GM21423 (cell line): ENCODE results near the gene CD82.
"Not testable (repeated sequence)": the region's sequence is repeated elsewhere in the genome, so short reads cannot be mapped to it uniquely, and the experiment has no call there.

ENCODE experiments used
- ATAC-seq: cut with Tn5 transposase; IDR thresholded peaks from one replicate; pipeline ENCODE4 v1.9.1; 2021; ENCODE audit warnings: mild to moderate bottlenecking, moderate library complexity; ENCODE audit not compliant: unreplicated experiment

The CD82 gene

DNA sequence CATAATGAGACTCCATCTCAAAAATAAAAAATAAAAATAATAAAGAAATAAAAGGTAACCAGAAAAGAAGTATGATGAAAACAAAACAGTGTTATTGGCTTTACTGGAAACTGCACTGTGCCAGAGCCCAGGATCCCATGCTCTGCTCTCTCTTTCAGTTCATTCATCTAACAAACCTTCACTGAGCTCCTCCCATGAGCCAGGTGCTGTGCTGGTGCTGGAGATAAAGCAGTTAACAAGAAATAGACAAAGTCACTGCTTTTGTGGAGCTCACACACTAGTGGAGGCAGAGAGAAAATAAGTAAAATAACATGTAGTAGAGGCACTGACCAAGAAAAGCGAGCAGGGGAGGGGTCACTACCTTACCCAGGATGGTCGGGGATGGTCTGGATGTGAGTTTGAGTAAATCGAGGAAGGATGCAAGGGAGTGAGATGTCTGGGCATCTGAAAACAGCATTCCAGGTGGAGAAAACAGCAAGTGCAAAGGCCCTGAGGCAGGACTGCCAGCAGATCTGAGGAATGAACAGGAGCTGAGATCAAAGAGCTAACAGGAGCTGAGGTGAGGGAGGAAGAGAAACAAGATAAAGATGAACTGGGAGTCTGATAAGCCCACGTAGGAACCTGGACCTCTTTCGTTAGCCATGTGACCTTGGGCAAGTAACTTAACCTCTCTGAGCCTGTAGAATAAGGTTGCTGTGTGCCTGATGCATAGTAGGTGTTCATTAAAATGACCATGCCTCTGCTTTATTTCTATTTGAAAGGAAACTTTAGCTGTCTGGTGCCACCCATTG lies 31.3 kb upstream of the CD82 start:
- no peak for ATAC-seq

DNA sequence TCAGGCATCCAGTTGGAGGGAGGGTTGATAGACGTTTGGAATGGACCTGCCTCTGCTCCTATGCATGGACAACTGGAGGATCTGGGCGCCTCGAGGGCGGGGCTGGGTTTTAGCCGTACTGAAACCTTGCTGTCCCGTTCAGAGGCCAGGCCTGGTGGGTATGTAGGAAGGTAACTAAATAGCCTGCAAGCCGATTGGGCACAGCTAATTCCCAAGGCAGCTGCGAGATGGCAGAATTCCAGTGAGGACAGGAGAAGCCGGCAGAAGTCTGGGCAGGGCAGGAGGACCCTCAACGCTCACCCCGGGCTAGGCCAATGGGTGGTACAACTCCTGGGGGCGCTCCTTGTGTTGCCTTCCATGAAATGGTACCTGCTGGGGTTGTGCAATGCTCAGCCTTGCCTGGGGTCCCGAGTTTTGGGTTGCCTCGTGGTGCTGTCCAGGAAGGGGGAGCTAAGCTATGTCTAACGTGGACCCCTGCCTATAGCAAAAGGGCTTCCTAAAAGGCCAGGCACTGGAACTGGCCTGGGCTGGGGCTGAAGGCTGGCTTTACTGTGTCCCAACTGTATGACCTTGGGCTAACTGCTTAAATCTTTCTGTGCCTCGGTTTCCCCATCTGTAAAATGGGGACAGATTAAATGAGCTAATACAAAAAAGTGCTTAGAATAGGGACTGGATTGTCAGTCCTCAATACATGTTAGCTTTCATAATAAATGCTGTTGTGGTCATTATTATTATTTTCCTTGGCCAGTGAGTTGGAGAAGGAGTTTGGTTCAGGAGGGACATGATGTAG lies 30.1 kb upstream of the CD82 start:
- no peak for ATAC-seq

DNA sequence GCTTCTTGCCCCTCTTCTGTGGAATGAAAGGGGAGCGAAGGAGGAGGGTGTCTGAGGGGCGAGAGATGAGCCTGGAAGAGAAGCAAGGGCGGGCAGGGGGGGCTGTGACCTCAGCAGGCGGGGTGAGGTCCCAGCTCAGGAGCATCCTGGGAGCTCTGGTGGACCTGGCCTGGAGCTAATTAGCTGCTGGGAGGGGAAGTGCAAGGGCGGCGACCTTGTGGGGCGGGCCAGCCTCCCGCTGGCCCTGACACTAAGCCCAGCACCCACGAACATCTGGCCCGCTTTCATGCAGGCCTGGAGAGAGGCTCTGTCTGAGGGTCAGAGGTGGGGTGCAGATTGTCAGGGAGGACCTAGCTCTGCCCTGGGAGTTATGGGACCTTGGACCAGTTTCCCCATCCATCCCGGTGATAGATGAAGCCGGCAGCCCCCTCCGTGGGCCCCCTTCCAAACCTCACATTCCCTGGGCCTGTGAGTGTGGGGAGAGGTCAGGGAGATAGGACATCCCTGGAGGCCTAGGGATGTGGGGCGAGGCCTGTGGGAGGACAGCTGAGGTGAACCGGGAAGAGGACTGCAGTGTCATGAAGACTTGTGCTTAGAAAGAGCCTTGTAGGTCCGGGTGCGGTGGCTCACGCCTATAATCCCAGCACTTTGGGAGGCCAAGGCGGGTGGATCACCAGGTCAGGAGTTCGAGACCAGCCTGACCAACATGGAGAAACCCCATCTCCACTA lies 28.5 kb upstream of the CD82 start:
- no peak for ATAC-seq

DNA sequence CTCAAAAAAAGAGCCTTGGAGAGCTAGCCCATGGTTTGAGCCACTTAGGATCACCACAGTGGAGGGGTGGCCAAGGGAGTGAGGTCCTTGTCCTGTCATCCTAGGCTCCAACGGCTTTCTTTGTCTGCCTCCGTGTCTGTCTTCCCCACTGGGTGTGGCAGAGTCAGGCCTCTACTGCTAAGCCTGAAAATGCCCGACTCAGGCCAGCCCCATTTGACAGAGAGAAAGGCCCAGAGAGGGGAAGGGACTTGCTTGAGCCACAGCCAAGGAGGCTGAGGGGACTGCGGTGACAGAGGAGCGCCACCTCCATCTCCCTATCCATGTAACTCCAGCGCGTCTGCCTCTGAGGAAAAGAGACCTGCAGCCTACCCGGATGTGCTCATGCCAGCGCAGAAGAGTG lies 27.8 kb upstream of the CD82 start:
- ATAC-seq = no peak

DNA sequence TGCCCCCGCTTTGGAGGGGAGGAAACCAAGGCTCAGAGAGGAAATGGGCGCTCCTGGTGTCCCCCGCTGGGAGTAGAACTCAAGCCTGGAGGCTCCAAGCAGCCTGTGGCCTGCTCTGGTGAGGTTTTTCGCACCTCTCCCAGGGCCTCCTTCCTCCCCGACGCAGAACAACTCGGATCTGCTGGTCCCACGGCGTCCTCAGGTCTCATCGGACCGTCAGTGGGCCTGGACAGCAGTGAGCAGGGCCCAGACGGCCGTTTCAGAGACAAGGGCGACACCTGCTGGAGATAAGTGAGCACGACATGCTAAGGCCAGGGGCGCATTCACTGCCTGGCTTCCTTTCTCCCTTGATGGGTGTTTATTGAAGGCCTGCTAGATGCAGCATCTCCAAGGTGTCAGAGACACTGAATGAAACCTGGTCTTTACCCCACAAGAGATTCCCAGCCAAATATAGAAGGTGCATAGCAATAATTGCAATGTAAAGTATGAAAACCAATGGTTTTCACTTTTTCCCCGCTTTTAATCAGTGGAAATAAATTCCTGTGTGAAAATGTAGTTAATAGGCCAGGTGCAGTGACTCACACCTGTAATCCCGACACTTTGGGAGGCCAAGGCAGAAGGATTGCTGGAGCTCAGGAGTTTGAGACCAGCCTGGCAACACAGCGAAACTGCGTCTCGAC lies 26.9 kb upstream of the CD82 start:
- no peak for ATAC-seq

DNA sequence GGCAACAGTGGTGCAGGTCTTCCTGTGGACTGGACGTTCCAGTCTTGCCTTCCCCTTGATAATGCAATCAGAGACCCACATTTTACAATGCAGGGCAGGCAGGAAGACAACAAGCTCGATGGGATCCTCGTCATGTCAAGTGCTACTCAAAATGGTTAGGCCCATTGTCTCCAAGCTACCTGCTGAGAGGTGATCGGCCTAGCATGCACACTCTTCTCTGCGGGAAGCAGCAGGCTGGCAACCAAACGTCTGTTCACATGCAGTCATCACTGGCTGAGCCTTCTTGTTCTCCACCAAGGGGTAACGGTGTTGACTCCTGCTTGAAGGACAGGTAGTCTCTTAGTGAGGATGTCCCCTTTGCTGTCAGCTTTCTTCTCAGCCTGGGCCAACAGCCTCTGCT lies 25.5 kb upstream of the CD82 start:
- ATAC-seq = no peak

DNA sequence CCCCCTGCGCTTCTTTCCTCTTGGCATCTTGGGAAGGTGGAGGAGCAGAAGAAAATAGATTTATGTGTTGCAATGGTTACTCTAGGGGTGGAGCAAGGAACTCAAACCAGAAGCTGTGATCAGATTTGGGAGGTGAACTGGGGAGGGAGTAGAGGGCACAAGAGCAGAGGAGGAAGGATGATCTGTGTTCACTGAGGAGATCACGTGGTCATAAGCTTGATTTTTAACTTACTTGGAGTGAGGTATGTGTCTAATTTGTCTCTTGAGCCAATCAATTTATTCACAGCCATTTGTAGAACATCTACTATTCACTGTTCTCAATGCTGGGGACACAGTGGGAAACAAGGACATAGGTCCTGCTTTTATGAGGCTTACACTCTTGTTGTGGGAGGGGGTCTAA lies 24.8 kb upstream of the CD82 start:
- no peak for ATAC-seq

DNA sequence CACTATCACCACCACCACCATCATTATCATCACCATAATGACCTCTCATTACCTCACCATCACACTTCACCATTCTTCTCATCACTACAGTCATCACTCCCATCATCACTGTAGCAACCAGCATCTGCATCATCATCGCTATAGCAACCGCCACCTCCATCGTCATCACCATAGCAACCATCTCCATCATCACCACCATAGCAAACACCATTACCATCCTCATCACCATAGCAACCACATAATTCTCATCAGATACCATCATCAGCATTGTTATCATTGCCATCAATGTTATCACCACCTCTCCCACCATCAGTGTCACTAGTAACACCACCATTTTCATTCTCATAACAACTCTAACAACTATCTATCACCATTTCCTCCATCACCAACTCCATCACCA lies 23.1 kb upstream of the CD82 start:
- ATAC-seq = no peak

DNA sequence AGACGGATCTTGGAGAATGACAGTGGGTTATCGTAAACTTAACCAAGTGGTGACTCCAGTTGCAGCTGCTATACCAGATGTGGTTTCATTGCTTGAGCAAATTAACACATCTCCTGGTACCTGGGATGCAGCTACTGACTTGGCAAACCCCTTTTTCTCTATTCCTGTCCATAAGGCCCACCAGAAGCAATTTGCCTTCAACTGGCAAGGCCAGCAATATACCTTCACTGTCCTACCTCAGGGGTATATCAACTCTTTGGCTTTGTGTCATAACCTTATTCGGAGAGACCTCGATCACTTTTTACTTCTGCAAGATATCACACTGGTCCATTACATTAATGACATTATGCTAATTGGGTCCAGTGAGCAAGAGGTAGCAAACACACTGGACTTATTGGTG lies 18.5 kb upstream of the CD82 start:
- ATAC-seq = not testable (repeated sequence)

DNA sequence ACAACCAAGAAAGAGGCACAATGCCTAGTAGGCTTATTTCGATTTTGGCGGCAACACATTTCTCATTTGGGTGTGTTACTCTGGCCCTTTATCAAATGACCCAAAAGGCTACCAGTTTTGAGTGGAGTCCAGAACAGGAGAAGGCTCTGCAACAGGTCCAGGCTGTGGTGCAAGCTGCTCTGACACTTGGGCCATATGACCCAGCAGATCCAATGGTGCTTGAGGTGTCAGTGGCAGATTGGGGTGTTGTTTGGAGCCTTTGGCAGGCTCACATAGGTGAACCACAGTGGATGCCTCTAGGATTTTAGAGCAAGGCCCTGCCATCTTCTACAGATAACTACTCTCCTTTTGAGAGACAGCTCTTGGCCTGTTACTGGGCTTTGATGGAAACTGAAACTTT lies 17.9 kb upstream of the CD82 start:
- ATAC-seq = not testable (repeated sequence)

DNA sequence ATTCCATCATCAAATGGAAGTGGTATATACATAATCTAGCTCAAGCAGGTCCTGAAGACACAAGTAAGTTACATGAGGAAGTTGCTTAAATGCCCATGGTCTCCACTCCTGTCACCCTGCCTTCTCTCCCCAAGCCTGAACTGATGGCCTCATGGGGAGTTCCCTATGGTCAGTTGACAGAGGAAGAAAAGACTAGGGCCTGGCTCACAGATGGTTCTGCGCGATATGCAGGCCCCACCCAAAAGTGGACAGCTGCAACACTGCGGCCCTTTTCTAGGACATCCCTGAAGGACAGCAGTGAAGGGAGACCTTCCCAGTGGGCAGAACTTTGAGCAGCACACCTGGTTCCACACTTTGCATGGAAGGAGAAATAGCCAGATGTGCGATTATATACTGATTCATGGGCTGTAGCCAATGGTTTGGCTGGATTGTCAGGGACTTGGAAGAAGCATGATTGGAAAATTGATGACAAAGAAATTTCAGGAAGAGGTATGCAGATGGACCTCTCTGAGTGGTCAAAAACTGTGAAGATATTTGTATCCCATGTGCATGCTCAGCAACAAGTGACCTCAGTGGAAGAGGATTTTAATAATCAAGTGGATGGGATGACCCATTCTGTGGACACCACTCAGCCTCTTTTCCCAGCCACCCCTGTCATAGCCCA lies 17.3 kb upstream of the CD82 start:
- ATAC-seq = no peak

DNA sequence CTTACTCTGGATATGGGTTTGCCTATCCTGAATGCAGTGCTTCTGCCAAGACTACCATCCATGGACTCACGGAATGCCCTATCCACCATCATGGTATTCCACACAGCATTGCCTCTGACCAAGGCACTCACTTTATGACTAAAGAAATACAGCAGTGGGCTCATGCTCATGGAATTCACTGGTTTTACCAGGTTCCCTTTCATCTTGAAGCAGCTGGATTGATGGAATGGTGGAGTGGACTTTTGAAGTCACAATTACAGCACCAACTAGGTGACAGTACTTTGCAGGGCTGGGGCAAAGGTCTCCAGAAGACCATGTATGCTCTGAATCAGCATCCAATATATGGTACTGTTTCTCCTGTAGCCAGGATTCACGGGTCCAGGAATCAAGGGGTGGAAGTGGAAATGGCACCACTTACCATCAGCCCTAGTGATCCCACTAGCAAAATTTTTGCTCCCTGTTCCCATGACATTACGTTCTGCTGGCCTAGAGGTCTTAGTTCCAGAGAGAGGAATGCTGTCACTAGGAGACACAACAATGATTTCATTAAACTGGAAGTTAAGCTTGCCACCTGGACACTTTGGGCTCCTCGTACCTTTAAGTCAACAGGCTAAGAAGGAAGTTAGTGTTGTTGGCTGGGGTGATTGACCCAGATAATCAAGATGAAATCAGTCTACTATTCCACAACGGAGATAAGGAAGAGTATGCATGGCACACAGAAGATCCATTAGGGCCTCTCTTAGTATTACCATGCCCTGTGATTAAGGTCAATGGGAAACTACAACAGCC lies 16.3 kb upstream of the CD82 start:
- ATAC-seq = not testable (repeated sequence)

DNA sequence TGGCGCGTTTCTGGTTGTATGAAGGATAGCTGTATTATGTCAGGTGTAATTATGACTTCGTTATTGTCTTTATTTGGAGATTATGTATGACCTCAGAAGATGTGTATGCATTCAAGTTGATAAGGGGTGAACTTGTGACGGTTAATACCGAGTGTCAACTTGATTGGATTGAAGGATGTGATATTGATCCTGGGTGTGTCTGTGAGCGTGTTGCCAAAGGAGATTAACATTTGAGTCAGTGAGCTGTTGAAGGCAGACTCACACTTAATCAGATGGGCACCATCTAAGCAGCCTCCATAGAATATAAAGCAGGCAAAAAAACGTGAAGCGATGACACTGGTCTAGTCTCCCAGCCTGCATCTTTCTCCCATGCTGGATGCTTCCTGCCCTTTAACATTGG lies 15.3 kb upstream of the CD82 start:
- ATAC-seq = no peak

DNA sequence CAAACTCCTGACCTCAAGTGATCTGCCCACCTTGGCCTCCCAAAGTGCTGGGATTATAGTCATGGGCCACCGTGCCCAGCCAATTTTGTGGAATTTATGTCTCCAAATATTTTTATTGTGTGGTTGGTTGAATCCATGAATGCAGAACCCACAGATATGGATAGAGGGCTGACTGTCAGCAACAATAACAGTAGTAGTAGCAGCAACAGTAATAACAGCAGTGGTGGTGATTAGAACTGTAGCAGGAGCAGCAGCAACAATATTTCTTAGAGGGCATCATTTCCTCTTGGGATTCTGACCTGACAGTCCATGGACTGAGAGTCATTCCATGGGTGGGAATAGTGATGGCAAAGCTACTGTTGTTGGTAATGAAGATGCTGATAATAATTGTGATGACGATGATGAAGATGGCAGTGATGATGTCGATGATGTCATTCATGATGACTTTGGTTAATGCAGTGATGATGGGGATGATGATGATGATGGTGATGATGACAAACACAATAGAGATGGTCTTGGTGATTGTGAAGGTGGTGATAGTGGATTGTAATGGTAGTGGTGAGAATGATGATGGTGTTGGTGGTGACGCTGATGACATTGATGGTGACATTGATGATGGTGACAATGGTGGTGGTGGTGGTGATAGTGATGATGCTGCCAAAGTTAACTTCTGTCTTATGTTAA lies 13.9 kb upstream of the CD82 start:
- no peak for ATAC-seq

DNA sequence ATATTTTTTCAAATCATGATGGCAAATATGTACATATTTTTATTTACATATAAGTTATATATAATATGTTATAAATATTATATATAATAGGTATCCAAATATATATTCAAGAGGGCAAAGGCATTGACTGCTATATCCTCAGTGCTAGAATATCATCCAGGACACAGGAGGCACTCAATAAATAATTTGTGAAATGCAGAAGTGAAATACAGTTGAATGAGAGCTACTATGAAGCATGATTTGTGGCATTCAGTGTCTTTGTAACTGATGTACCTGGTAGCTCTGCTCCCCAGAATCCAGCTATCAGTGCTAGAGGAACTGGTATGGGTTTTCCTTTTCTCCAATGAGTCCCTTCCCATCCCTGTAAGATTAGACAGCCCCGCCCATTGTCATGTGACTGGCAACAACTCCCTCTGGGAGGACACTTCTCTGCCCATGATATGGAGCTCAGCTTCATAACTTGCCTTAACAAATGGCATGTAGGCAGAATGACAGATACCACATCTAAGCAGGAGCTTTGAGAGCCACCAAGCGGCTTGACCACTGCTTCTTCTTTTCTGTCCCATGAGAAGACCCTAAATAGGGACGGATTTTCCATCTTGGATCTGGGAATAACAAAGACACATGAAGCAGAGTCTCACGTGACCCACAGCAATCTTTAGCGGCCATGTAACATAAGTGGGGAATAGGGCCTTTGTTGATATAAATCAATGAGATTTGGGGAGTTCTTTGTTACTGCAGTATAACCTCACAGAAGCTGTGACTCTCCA lies 10.2 kb upstream of the CD82 start:
- ATAC-seq = no peak

DNA sequence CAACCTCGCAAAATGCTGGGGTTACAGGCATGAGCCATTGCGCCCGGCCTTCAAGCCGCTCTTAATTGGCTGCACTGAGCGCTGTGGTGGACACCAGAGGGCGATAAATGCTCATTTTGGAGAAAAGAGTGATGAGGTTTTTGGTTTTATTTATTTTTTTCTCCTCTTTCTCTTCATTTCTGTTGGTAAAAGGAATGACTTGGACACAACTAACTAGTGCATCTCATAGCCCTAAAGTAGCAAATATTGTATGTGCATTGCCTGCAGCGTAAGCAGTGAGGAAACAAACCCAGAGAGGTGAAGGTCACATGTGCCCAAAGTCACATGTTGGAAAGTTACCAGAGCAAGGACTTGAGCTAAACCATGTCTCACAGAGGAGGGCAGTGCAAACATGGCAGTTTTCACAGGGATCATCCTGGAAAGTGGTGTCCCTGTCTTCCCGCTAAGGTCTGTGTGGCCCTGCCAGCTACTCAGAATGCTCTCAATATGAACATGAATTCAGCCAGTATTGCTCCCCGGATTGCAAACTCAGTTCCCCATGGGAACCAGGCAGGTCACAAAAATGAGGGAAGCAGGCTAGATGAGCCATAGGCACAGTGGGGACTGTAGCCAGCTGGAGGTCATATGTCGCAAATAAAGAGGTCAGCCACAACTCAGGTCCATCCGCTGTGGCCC lies 8.6 kb upstream of the CD82 start:
- ATAC-seq = peak; percentile 32

DNA sequence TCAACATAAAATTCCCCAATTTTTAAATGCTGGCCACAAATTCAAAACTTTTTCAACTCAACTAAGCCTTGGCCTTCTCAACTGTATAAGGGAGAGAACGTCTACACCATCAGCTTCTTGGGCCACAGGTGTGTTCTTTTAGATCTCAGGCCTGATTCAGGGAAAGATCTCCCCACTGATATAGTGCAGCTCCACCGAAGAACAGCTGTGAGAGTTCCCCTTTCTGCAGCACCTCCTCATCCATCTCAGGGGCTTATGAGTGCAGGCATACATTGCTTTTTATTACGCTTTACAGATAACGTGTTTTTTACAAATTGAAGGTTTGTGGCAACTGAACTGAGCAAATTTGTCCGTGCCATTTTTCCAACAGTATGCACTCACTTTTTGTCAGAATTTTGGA lies 8.0 kb upstream of the CD82 start:
- no peak for ATAC-seq
